OCI-LY3 (cell line): ENCODE results near the gene LINGO4.

Experiments
- H2AFZ ChIP-seq: fragments of 200-600, 300-600 bp; shearing (Covaris generic); 2 replicates; pipeline ENCODE4 v1.6.0; 2014; ENCODE audit warnings: antibody characterized with exemption, low read depth, low read length
- H3K27ac ChIP-seq: fragments of 200-600, 300-600 bp; sonication (generic); 2 replicates; pipeline ENCODE4 v1.5.1; 2014; ENCODE audit warnings: mild to moderate bottlenecking, low read length, moderate library complexity, mixed read lengths
- H3K27me3 ChIP-seq: fragments of 200-600, 300-600 bp; sonication (generic); 2 replicates; pipeline ENCODE4 v1.6.1; 2014; ENCODE audit warnings: low read depth, low read length, mixed read lengths
- H3K36me3 ChIP-seq: fragments of 200-600, 300-600 bp; sonication (generic); replicated peaks from 2 replicates; pipeline ENCODE3; 2014; ENCODE audit warnings: low read depth, low read length, mixed read lengths
- H3K4me1 ChIP-seq: fragments of 300-600, 200-600 bp; sonication (generic); 2 replicates; pipeline ENCODE4 v1.6.1; 2014; ENCODE audit warnings: low read length, mixed read lengths
- H3K4me2 ChIP-seq: fragments of 200-600, 300-600 bp; sonication (generic); 2 replicates; pipeline ENCODE4 v1.6.1; 2014; ENCODE audit warnings: low read length, mixed read lengths
- H3K4me3 ChIP-seq: fragments of 300-600, 200-600 bp; sonication (generic); 2 replicates; pipeline ENCODE4 v1.5.1; 2014; ENCODE audit warnings: antibody characterized with exemption, mild to moderate bottlenecking, low read length, moderate library complexity
- H3K79me2 ChIP-seq: fragments of 300-600, 200-600 bp; shearing (Covaris generic); 2 replicates; pipeline ENCODE4 v1.6.1; 2014; ENCODE audit warnings: mild to moderate bottlenecking, low read length, mixed read lengths
- H3K9ac ChIP-seq: fragments of 300-600, 200-600 bp; shearing (Covaris generic); 2 replicates; pipeline ENCODE4 v1.6.0; 2014; ENCODE audit warnings: mild to moderate bottlenecking, low read length, moderate library complexity
- H3K9me3 ChIP-seq: fragments of 200-600, 300-600 bp; shearing (Covaris generic); 2 replicates; pipeline ENCODE4 v1.6.1; 2014; ENCODE audit warnings: low read length, mixed read lengths; ENCODE audit not compliant: insufficient read depth
- H4K20me1 ChIP-seq: fragments of 200-600, 300-600 bp; sonication (generic); 2 replicates; pipeline ENCODE4 v1.6.1; 2016; ENCODE audit warnings: low read length, mixed read lengths; ENCODE audit not compliant: insufficient read depth
- EZH2phosphoT487 ChIP-seq: fragments of 200-600 bp; shearing (Covaris generic); IDR thresholded peaks from 2 replicates; pipeline ENCODE4 v1.6.1; 2018; ENCODE audit warnings: antibody characterized with exemption, mixed run types, low read depth
- TF ChIP-seq, protein P1 (sequence below): fragments of 200-600, 300-600 bp; sonication (generic); IDR thresholded peaks from 2 replicates; pipeline ENCODE4 v1.5.1; 2014; ENCODE audit warnings: antibody characterized with exemption, low read length, low read depth

Gene LINGO4

GRCh38 chr1:151805066-151805820, at the start of gene LINGO4:
Gene LINGO4, minus strand, starts transcription at chr1:151805419. Its CDS starts 2,715 bp downstream, at chr1:151802704.
- Histone ChIP-seq H3K79me2 (no peaks in the 10 kb centered on the region), H3K4me1 (peaks cover 5% of the 10 kb centered on the region; the same call in 1 of the 2 replicates), H3K4me2 (no peak within 1 kb of the TSS), H3K27ac (no peak within 1 kb of the TSS), H3K4me3 (no peak within 1 kb of the TSS), H3K27me3 (peaks cover 43% of the 10 kb centered on the region), H4K20me1 (no peaks in the 10 kb centered on the region), H3K9ac (no peak within 1 kb of the TSS), H3K9me3 (no peaks in the 10 kb centered on the region), H2AFZ (no peak within 1 kb of the TSS), H3K36me3 (no peaks in the 10 kb centered on the region)
- TF ChIP-seq, protein P1, sequence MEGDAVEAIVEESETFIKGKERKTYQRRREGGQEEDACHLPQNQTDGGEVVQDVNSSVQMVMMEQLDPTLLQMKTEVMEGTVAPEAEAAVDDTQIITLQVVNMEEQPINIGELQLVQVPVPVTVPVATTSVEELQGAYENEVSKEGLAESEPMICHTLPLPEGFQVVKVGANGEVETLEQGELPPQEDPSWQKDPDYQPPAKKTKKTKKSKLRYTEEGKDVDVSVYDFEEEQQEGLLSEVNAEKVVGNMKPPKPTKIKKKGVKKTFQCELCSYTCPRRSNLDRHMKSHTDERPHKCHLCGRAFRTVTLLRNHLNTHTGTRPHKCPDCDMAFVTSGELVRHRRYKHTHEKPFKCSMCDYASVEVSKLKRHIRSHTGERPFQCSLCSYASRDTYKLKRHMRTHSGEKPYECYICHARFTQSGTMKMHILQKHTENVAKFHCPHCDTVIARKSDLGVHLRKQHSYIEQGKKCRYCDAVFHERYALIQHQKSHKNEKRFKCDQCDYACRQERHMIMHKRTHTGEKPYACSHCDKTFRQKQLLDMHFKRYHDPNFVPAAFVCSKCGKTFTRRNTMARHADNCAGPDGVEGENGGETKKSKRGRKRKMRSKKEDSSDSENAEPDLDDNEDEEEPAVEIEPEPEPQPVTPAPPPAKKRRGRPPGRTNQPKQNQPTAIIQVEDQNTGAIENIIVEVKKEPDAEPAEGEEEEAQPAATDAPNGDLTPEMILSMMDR, result no peak
- no peak for TF ChIP-seq EZH2phosphoT487

DNA sequence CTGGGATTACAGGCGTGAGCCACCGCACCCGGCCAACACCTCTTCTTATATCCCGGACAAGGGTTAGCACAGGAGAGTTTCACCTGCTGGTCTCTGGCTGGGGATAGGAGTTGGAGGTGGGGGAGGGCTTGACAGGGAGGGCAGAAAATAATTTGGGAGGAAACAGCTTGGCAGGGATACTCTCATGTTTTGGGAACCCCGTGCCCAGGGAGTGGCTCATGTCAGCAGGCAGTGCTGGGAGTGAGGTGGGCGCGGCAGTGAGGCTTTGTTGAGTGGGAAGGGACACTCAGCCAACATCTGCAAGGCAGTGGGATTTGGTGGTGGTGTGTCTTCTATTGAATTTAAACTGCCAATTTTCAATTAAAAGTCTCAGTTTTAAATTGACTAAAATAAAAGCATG, 49.4 kb upstream of the LINGO4 start:
- Histone ChIP-seq H3K9me3 (no peaks in the 10 kb centered on the region), H3K27me3 (peaks cover 12% of the 10 kb centered on the region; the same call in 1 of the 2 replicates), H3K36me3 (no peaks in the 10 kb centered on the region), H3K79me2 (no peaks in the 10 kb centered on the region), H2AFZ (no peak overlapping the region), H4K20me1 (no peaks in the 10 kb centered on the region), H3K27ac (no peak overlapping the region), H3K4me1 (peaks cover 19% of the 10 kb centered on the region), H3K4me3 (no peak overlapping the region), H3K9ac (no peak overlapping the region), H3K4me2 (no peak overlapping the region)
- TF ChIP-seq, protein P1, result no peak
- TF ChIP-seq EZH2phosphoT487, result no peak

GRCh38 chr1:151853411-151853943, 48.3 kb upstream of the LINGO4 start, which contains the start of gene THEM5:
Gene THEM5, minus strand, starts transcription at chr1:151853712. Its CDS starts 147 bp downstream, at chr1:151853565.
- no peaks in the 10 kb centered on the region for H4K20me1 ChIP-seq
- peaks cover 11% of the 10 kb centered on the region for H3K4me1 ChIP-seq
- H2AFZ ChIP-seq, result no peak within 1 kb of the TSS
- no peaks in the 10 kb centered on the region for H3K36me3 ChIP-seq
- H3K27me3 ChIP-seq, result peaks cover 12% of the 10 kb centered on the region; the same call in 1 of the 2 replicates
- no peaks in the 10 kb centered on the region for H3K79me2 ChIP-seq
- TF ChIP-seq EZH2phosphoT487, result no peak
- TF ChIP-seq, protein P1, result no peak
- no peak within 1 kb of the TSS for H3K27ac ChIP-seq
- no peak within 1 kb of the TSS for H3K4me2 ChIP-seq
- H3K9me3 ChIP-seq, result no peaks in the 10 kb centered on the region
- no peak within 1 kb of the TSS for H3K9ac ChIP-seq
- no peak within 1 kb of the TSS for H3K4me3 ChIP-seq

DNA sequence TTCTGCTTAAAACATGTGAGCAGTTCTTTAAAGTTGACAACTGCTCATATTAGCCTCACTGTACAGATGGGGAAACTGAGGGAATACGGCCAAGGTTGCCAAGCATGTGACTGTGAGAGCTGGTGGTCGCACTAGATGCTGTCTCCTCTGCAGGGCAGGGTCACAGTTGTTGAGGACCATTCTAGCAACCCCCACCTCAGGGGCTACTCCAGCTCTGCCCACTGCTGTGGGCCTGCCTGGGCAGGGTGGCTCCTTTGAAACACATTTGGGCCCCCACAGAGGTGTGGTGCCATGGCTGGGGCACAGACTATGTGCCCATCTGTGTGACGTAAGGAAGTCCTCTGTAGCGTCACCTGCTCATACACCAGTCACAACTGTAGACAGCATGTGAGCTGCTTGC, 47.5 kb upstream of the LINGO4 start:
- Histone ChIP-seq H2AFZ (no peak overlapping the region), H4K20me1 (no peaks in the 10 kb centered on the region), H3K27me3 (peaks cover 12% of the 10 kb centered on the region; the same call in 1 of the 2 replicates), H3K9ac (no peak overlapping the region), H3K4me1 (peaks cover 8% of the 10 kb centered on the region; the same call in 1 of the 2 replicates), H3K4me3 (no peak overlapping the region), H3K36me3 (no peaks in the 10 kb centered on the region), H3K79me2 (no peaks in the 10 kb centered on the region), H3K4me2 (no peak overlapping the region), H3K9me3 (no peaks in the 10 kb centered on the region), H3K27ac (no peak overlapping the region)
- TF ChIP-seq EZH2phosphoT487, result no peak
- TF ChIP-seq, protein P1, result no peak
